Esophagus (tissue), 2 donors: ENCODE data around the gene BCKDHB. TPM values are rescaled to one million over a fixed set of nuclear protein-coding genes. Genes with fewer than 3 reads are reported as not detected.

Source experiments
- H3K27ac ChIP-seq, 2 donors: one replicate each; pipeline ENCODE4 v1.5.1; 2013; ENCODE audit warnings: low read depth in 2 of 2, mild to moderate bottlenecking in 2 of 2, inconsistent platforms in 1 of 2, low read length in 1 of 2, moderate library complexity in 1 of 2
- H3K27me3 ChIP-seq, 2 donors: one replicate each; pipeline ENCODE4 v1.6.1; 2013; ENCODE audit warnings: low read length in 2 of 2, control low read depth in 1 of 2, mild to moderate bottlenecking in 1 of 2; ENCODE audit not compliant: insufficient read depth in 2 of 2, control insufficient read depth in 1 of 2
- H3K36me3 ChIP-seq, 2 donors: one replicate each; pipeline ENCODE4 v1.6.1; 2013; ENCODE audit warnings: low read length in 1 of 2; ENCODE audit not compliant: control insufficient read depth in 2 of 2, insufficient read depth in 2 of 2
- H3K4me1 ChIP-seq, 2 donors: one replicate each; pipeline ENCODE4 v1.6.1; 2013; ENCODE audit warnings: low read length in 1 of 2; ENCODE audit not compliant: control insufficient read depth in 2 of 2, insufficient read depth in 2 of 2
- H3K4me3 ChIP-seq, 2 donors: one replicate each; pipeline ENCODE4 v1.5.1; 2013; ENCODE audit warnings: low read length in 2 of 2, mild to moderate bottlenecking in 2 of 2, low read depth in 1 of 2, moderate library complexity in 1 of 2
- H3K9me3 ChIP-seq, 2 donors: one replicate each; pipeline ENCODE4 v1.6.1; 2013; ENCODE audit warnings: mild to moderate bottlenecking in 2 of 2, low read depth in 1 of 2, low read length in 1 of 2, moderate library complexity in 1 of 2; ENCODE audit not compliant: control insufficient read depth in 2 of 2, insufficient read depth in 1 of 2
- WGBS, 2 donors: extraction: QIAGEN DNeasy Blood & Tissue Kit; methylation state at CpG; one replicate each; pipeline ENCODE4 v1.1.7; 2013; 5-methylcytosine and 5-hydroxymethylcytosine counted together
- polyA plus RNA-seq, 2 donors: library from polyadenylated mRNA; stranded (reverse); fragments of 200-250 nt; gene quantifications; one replicate each; pipeline ENCODE4 v1.2.3, GENCODE V29; 2013
- donor health status: healthy with polysubstance abuse.
- donor health status: Bipolar disorder and iron deficiency.

Gene BCKDHB
- polyA plus RNA-seq, 2 donors = 3.4 to 6.9 TPM

DNA sequence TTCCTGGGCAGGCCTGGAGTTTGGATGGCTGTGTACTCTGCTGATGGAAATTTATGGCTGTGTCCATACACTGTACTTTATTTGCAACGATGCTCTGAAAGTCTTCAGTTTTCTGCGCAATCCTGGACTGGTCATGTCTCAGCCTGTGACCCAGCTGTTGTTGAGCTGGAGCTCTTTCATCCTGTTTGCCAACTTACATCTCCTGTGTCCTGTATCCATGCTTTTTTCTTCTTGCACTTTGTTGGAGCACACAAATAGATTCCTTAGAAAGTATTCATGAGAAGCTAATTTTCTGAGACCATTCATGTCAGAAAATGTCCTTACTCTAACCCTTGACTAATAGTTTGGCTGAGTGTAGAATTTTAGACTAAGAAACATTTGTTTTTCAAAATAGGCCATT lies 251.2 kb downstream of the BCKDHB start:
- H3K4me3 ChIP-seq = no peak overlapping the region
- H3K4me1 ChIP-seq = no peaks in the 10 kb centered on the region
- no peaks in the 10 kb centered on the region for H3K27me3 ChIP-seq
- 47 to 83% methylated on average over 2 of the region's 2 CpGs for WGBS, 2 donors
- H3K9me3 ChIP-seq = no peaks in the 10 kb centered on the region
- no peak overlapping the region for H3K27ac ChIP-seq
- H3K36me3 ChIP-seq = no peaks in the 10 kb centered on the region

DNA sequence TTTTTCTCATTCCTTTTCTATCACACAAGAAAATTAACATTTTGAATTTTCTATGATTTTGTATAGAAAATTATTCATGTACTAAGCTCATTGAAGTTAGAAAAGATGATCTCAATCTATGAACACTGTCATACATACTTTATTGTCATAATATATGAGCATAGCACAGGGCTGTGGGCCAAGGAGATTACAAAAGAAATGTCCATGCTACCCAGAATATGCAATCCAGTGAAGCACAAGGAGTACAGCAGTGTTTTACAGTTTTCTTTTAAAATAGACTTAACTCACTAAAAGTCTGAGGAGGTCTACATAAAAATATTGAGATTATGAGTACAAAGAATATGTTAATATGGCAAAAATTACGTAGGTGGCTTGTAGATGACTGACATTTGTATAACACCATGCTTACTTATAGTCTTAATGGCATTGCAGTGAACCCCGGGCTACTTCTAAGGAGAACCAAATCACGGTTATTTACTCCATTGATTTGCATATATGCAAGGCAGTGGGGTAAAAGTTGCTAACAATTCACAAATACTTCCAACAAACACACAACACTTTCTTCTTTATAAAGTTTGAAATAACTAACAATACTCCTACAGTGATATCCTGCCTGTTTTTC lies 257.1 kb downstream of the BCKDHB start:
- Histone ChIP-seq H3K36me3 (no peaks in the 10 kb centered on the region), H3K4me1 (no peaks in the 10 kb centered on the region), H3K27ac (no peak overlapping the region), H3K9me3 (no peaks in the 10 kb centered on the region), H3K27me3 (no peaks in the 10 kb centered on the region), H3K4me3 (no peak overlapping the region)
- 85 to 87% methylated on average over 3 of the region's 3 CpGs for WGBS, 2 donors

DNA sequence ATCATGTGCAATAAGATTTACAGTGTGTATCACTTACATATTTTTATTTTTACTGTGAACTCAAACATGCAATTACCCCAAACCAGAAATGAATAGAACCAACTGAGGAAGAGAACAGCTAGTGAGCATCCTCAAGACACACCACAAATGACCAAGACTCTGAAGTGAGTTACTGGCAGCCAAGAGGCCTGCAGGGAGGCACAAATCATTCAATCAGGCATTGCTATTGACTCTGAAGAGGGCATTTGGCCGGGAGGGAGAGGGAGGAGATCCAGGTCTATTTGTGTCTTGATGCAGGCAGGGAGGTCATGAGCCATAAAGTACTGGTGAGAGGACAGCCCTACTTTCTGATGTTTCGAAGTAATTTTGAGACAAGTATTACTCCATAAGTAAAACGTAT lies 257.7 kb downstream of the BCKDHB start:
- 87 to 88% methylated on average over 3 of the region's 3 CpGs for WGBS, 2 donors
- Histone ChIP-seq H3K27ac (no peak overlapping the region), H3K9me3 (no peaks in the 10 kb centered on the region), H3K27me3 (no peaks in the 10 kb centered on the region), H3K4me1 (no peaks in the 10 kb centered on the region), H3K4me3 (no peak overlapping the region), H3K36me3 (no peaks in the 10 kb centered on the region)

DNA sequence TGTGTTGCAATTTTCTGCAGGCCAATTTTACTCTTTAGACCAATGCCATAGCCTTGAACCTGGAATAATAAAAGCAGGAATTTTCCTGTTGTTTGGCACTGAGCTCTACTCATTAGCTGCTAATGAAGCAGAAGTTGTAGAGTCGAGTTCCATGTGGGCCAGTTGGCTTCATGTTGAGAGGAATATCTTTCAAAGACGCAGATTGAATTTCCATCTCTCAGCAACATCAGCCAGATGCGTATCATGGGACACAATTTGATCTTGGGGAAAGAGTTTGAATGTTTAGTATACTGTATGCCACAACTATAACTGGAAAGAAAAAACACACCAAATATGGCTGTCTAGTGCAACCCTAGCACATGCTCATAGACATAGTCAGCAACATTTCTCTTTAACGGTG lies 259.6 kb downstream of the BCKDHB start:
- Histone ChIP-seq H3K4me3 (no peak overlapping the region), H3K4me1 (no peaks in the 10 kb centered on the region), H3K27me3 (no peaks in the 10 kb centered on the region), H3K9me3 (no peaks in the 10 kb centered on the region), H3K36me3 (no peaks in the 10 kb centered on the region), H3K27ac (no peak overlapping the region)
- WGBS, 2 donors = 70 to 91% methylated on average over 4 of the region's 4 CpGs

DNA sequence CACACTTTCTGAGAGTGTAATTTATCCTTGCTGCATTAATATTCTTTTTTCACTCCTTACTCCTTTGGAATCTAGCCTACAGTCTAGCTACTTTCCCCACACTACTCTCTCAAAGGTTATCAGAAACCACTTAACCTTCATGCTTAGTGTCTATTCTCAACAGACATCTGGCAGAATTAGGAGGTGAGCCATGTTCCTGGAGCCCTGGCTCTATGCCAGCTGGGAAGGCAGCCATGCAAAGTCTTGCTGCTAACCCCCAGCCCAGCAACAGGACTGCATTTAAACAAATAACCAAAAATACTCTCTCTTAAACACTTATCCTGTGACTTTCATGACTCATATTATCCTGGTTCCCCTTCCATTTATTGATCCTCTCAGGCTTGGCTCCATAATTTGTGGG lies 260.2 kb downstream of the BCKDHB start:
- Histone ChIP-seq H3K27me3 (no peaks in the 10 kb centered on the region), H3K27ac (no peak overlapping the region), H3K4me1 (no peaks in the 10 kb centered on the region), H3K4me3 (no peak overlapping the region), H3K9me3 (no peaks in the 10 kb centered on the region), H3K36me3 (no peaks in the 10 kb centered on the region)

DNA sequence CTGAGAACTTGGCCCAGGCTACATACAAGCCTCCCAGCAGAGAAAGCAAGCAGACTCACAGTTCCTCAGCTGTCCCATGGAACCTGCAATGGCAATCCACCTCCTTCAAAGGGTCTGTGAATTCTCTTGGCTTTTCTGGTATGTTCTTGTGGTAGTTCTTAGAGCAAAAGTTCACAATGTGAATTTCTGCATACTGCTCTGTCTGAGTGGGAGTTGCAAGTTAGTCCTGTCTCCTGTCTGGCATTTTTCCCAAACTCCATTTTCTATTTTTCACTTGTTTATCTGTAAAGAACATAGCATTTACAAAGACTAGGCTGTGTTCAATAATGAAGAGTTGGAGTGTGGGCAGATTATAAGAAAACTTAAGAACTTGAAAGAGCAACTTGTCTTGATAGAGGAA lies 269.9 kb downstream of the BCKDHB start:
- Histone ChIP-seq H3K4me3 (no peak overlapping the region), H3K27me3 (no peaks in the 10 kb centered on the region), H3K36me3 (no peaks in the 10 kb centered on the region), H3K27ac (no peak overlapping the region), H3K9me3 (no peaks in the 10 kb centered on the region), H3K4me1 (no peaks in the 10 kb centered on the region)

DNA sequence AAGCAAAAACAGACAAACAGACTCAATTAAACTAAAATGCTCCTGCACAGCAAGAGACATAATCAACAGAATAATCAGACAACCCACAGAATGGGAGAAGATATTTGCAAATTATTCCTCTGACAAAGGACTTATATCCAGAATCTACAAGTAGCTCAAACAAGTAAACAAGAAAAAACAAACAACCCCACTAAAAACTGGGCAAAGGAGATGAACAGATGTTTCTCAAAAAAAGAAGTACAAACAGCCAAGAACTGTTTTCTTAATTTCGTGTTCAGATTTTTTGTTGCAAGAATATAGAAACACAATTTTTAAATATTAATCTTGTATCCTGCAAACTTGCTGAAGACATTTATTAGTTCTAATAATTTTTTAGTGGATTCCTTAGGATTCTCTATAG lies 274.1 kb downstream of the BCKDHB start:
- H3K4me1 ChIP-seq = no peaks in the 10 kb centered on the region
- 81% methylated on average over 1 of the region's 1 CpG for WGBS, 2 donors
- H3K36me3 ChIP-seq = no peaks in the 10 kb centered on the region
- H3K27me3 ChIP-seq = no peaks in the 10 kb centered on the region
- no peak overlapping the region for H3K4me3 ChIP-seq
- no peaks in the 10 kb centered on the region for H3K9me3 ChIP-seq
- no peak overlapping the region for H3K27ac ChIP-seq

DNA sequence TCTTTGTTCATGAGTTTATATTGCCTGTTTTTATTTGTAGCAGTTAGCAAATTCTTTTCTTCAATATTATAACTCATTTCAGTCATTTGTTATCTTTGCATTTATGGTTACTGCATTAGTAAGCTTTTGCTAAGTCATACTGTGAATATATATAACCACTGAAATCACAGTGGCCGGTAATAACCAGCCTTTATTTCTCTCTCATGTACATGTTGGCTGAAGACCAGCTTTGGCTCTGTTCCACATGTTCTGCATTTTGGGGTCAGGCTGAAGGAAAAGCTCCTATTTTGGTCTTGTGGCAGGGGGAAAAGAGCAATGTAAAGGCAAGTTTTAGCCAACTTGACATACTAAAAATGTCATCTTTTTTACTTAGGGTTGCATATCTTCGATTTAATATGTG lies 276.3 kb downstream of the BCKDHB start:
- Histone ChIP-seq H3K27ac (no peak overlapping the region), H3K4me3 (no peak overlapping the region), H3K9me3 (no peaks in the 10 kb centered on the region), H3K4me1 (no peaks in the 10 kb centered on the region), H3K27me3 (no peaks in the 10 kb centered on the region), H3K36me3 (no peaks in the 10 kb centered on the region)
- 56 to 62% methylated on average over 2 of the region's 2 CpGs for WGBS, 2 donors

DNA sequence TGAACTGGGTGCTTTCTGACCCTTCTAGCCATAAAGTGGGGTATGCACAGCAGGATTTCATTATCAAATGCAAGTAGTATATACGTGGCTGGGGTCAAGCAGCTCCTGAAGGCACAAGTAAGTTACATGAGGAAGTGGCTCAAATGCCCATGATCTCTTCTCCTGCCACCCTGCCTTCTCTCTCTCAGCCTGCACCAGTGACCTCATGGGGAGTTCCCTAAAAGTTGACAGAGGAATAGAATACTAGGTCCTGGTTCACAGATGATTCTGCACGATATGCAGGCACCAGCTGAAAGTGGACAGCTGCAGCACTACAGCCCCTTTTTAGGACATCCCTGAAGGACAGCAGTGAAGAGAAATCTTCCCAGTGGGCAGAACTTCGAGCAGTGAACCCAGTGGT lies 282.0 kb downstream of the BCKDHB start:
- Histone ChIP-seq H3K36me3 (no peaks in the 10 kb centered on the region), H3K27ac (no peak overlapping the region), H3K4me1 (no peaks in the 10 kb centered on the region), H3K4me3 (no peak overlapping the region), H3K9me3 (no peaks in the 10 kb centered on the region), H3K27me3 (no peaks in the 10 kb centered on the region)
- WGBS, 2 donors = 82 to 84% methylated on average over 3 of the region's 3 CpGs
